Endothelial cell of umbilical vein (primary cell): Measurements from ENCODE around the gene LYPLAL1. TPM values are rescaled to one million over a fixed set of nuclear protein-coding genes. Genes with fewer than 3 reads are reported as not detected.
"Not testable (repeated sequence)": the region's sequence is repeated elsewhere in the genome, so short reads cannot be mapped to it uniquely, and the experiment has no call there.

Experiments
- BruUV-seq: library from RNA; stranded (reverse); fragments of 400-500 nt; replicated peaks from 2 replicates; lab custom pipeline; 2021; lab: Mats Ljungman, UMichigan
- CTCF ChIA-PET: fragments of 300-600, 350-600 bp; sonication (Branson Sonifier 250); formaldehyde crosslinking; loops from one replicate; lab custom pipeline; 2021; ENCODE audit warnings: antibody characterized with exemption, inconsistent platforms; lab: Charles Lee
- POLR2A ChIA-PET: fragments of 300-600, 350-600 bp; sonication (Branson Sonifier 250); formaldehyde crosslinking; loops from one replicate; lab custom pipeline; 2021; ENCODE audit warnings: antibody characterized with exemption, inconsistent platforms; lab: Charles Lee
- DNase-seq: peaks from one replicate; pipeline ENCODE4 v3.0.0-alpha.2; 2011; ENCODE audit warnings: low read depth, low spot score
- FAIRE-seq: peaks from 2 replicates; lab custom pipeline; 2011; peaks lifted over from hg19 to GRCh38; lab: Jason Lieb, UNC
- H2AFZ ChIP-seq: 2 replicates; pipeline ENCODE4 v1.6.0; 2012; ENCODE audit warnings: low read depth, low read length, control low read depth, inconsistent platforms
- H3K27ac ChIP-seq: 2 replicates; pipeline ENCODE4 v1.5.1; 2011; ENCODE audit warnings: low read depth, mild to moderate bottlenecking, control low read depth, low read length, moderate library complexity; ENCODE audit not compliant: insufficient read depth
- H3K27me3 ChIP-seq, 2 experiments: 2 replicates each; pipeline versions ENCODE4 v1.6.0 to v1.6.1; 2011; ENCODE audit warnings: low read length in 2 of 2, mixed read lengths in 1 of 2; ENCODE audit not compliant: control insufficient read depth in 2 of 2, insufficient read depth in 2 of 2
- H3K36me3 ChIP-seq, 2 experiments: 2 replicates in 1 of 2; 3 replicates in 1 of 2; pipeline ENCODE4 v1.5.1; 2011; ENCODE audit warnings: low read length in 2 of 2, mild to moderate bottlenecking in 1 of 2, moderate library complexity in 1 of 2; ENCODE audit not compliant: control insufficient read depth in 2 of 2, insufficient read depth in 2 of 2; ENCODE audit errors: extremely low read depth in 1 of 2
- H3K4me1 ChIP-seq: 3 replicates; pipeline ENCODE4 v1.5.1; 2011; ENCODE audit warnings: mild to moderate bottlenecking, low read length; ENCODE audit not compliant: control insufficient read depth, insufficient read depth; ENCODE audit errors: extremely low read depth
- H3K4me2 ChIP-seq: 2 replicates; pipeline ENCODE4 v1.6.1; 2011; ENCODE audit warnings: low read length, control low read depth, mixed read lengths; ENCODE audit not compliant: insufficient read depth
- H3K4me3 ChIP-seq, 3 experiments: fragments of 200-600 bp in 1 of 3; sonication (generic), shearing (Covaris generic) in 1 of 3; replicated peaks in 1 of 3; 2 replicates each; pipeline ENCODE4 v1.5.1; 2011 to 2016; ENCODE audit warnings: control low read depth in 3 of 3, low read length in 3 of 3, mild to moderate bottlenecking in 2 of 3, inconsistent platforms in 1 of 3, low read depth in 1 of 3, moderate library complexity in 1 of 3; ENCODE audit not compliant: insufficient read depth in 1 of 3
- H3K79me2 ChIP-seq: 2 replicates; pipeline ENCODE4 v1.6.0; 2012; ENCODE audit warnings: low read length, inconsistent platforms; ENCODE audit not compliant: control insufficient read depth, insufficient read depth
- H3K9ac ChIP-seq: replicated peaks from 2 replicates; pipeline ENCODE3; 2011; ENCODE audit warnings: low read length, control low read depth; ENCODE audit not compliant: insufficient read depth; ENCODE audit errors: extremely low read depth
- H3K9me1 ChIP-seq: replicated peaks from 3 replicates; pipeline ENCODE4 v1.6.0; 2011; ENCODE audit warnings: mild to moderate bottlenecking, low read length; ENCODE audit not compliant: control insufficient read depth, insufficient read depth; ENCODE audit errors: extremely low read depth
- H3K9me3 ChIP-seq: replicated peaks from 2 replicates; pipeline ENCODE4 v1.5.1; 2012; ENCODE audit warnings: low read length, inconsistent platforms; ENCODE audit not compliant: control insufficient read depth, insufficient read depth
- H4K20me1 ChIP-seq: replicated peaks from 2 replicates; pipeline ENCODE3; 2011; ENCODE audit warnings: mild to moderate bottlenecking, low read length; ENCODE audit not compliant: control insufficient read depth, insufficient read depth; ENCODE audit errors: extremely low read depth
- EZH2 ChIP-seq: IDR thresholded peaks from 2 replicates; pipeline ENCODE4 v1.6.1; 2012; ENCODE audit warnings: borderline replicate concordance, low read depth, mild to moderate bottlenecking, moderate library complexity, low read length, inconsistent platforms; ENCODE audit not compliant: severe bottlenecking
- FOS ChIP-seq: IDR thresholded peaks from 2 replicates; pipeline ENCODE4 v1.6.1; 2011; ENCODE audit warnings: mild to moderate bottlenecking, low read length, moderate library complexity, borderline replicate concordance; ENCODE audit not compliant: insufficient read depth
- GATA2 ChIP-seq: IDR thresholded peaks from 2 replicates; pipeline ENCODE4 v1.7.0; 2011; ENCODE audit warnings: low read depth, mild to moderate bottlenecking, moderate library complexity, mixed read lengths, low read length; ENCODE audit not compliant: insufficient read length, insufficient read depth
- JUN ChIP-seq: IDR thresholded peaks from 2 replicates; pipeline ENCODE4 v1.6.1; 2011; ENCODE audit warnings: borderline replicate concordance, low read depth; ENCODE audit not compliant: insufficient read length, insufficient read depth
- MYC ChIP-seq: IDR thresholded peaks from one replicate; pipeline ENCODE4 v1.6.1; 2011; ENCODE audit warnings: mild to moderate bottlenecking, low read depth, low read length
- POLR2A ChIP-seq: IDR thresholded peaks from 2 replicates; pipeline ENCODE4 v1.6.1; 2012; ENCODE audit warnings: low read depth, mild to moderate bottlenecking, control low read depth, low read length
- POLR2AphosphoS5 ChIP-seq: IDR thresholded peaks from 2 replicates; pipeline ENCODE4 v1.6.1; 2012; ENCODE audit warnings: low read depth, mild to moderate bottlenecking, control low read depth, low read length, moderate library complexity; ENCODE audit not compliant: insufficient read depth
- dilution Hi-C: fragments of 300-500 bp; cut with MboI; formaldehyde crosslinking; loops from one replicate; pipeline ENCODE4 v1.15.0; 2019; ENCODE audit warnings: low sequenced_read_pairs; ENCODE audit not compliant: extremely low pct_ligation_motif_present
- intact Hi-C: fragments of 100-400 bp; cut with micrococcal nuclease; formaldehyde crosslinking; loops from one replicate; pipeline ENCODE4 v1.10.0; 2022
- polyA plus RNA-seq, 4 experiments: library from polyadenylated mRNA; depleted of rRNA in 3 of 4; stranded (reverse) in 3 of 4; unstranded in 1 of 4; fragments of >200 nt; gene quantifications; 2 replicates each; pipeline versions ENCODE4 v1.2.1 to v1.2.3, GENCODE V29; 2011 to 2012; ENCODE audit warnings: missing spikeins in 1 of 4
- total RNA-seq: library from RNA; stranded (reverse); gene quantifications from 2 replicates; pipeline ENCODE4 v1.2.3, GENCODE V29; 2021
- TF ChIP-seq, protein P1 (sequence below): IDR thresholded peaks from 2 replicates; pipeline ENCODE4 v1.6.1; 2011; ENCODE audit not compliant: insufficient read depth, insufficient read length
- TF ChIP-seq, protein P2 (sequence below), 2 donors: IDR thresholded peaks; 1 replicate in 1 of 2; 2 replicates in 1 of 2; pipeline ENCODE4 v1.5.1; 2011; ENCODE audit warnings: low read length in 2 of 2, mild to moderate bottlenecking in 2 of 2, moderate library complexity in 2 of 2, control low read depth in 1 of 2, inconsistent platforms in 1 of 2, low read depth in 1 of 2; ENCODE audit not compliant: insufficient read depth in 1 of 2; ENCODE audit errors: extremely low read depth in 1 of 2

Gene LYPLAL1
- total and polyA plus RNA-seq, 2 donors (not counting 3 experiments of a cell fraction or from before 2014, with no cell fraction given) = 7.4 to 25.4 TPM

DNA sequence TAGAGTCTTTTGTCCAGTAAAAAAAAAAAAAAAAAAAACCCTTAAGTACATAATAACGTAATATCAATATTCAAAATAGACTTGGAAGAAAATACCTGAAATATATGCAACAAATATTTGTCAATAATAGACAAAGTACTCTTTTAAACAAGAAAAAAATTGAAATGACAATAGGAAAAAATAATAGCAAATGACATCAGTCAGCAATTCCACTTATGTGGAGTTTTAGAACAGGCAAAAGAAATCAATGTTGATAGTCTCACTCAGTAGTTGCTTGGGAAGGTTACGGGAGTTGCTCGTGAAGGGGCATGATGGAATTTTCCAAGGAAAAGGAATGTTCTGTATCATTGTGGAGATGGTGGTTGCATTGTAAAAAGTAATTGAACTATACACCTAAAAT is 16.9 kb downstream of the LYPLAL1 start:
- Histone ChIP-seq H3K9me1 (no peaks in the 10 kb centered on the region), H4K20me1 (no peaks in the 10 kb centered on the region), H3K4me1 (peaks cover 24% of the 10 kb centered on the region), H2AFZ (no peak overlapping the region), H3K4me2 (no peak overlapping the region), H3K27ac (no peak overlapping the region), H3K36me3 (no peaks in the 10 kb centered on the region), H3K79me2 (peaks cover 2% of the 10 kb centered on the region), H3K9ac (no peak overlapping the region), H3K4me3 (no peak overlapping the region), H3K9me3 (no peaks in the 10 kb centered on the region), H3K27me3 (no peaks in the 10 kb centered on the region)
- DNase-seq (no peak), FAIRE-seq (no peak)
- intact Hi-C loops (no loop called here), dilution Hi-C loops (no loop called here)
- no TSS peak for BruUV-seq
- ChIA-PET CTCF (interaction anchor here (1.4 kb wide), 1 partner anchor 377 kb away, joined by 3 read pairs; no protein-coding TSS in a partner anchor), POLR2A (no interaction called here)
- TF ChIP-seq JUN (no peak), POLR2AphosphoS5 (no peak), EZH2 (no peak), GATA2 (no peak), FOS (no peak), MYC (no peak), POLR2A (no peak)
- TF ChIP-seq, protein P1, sequence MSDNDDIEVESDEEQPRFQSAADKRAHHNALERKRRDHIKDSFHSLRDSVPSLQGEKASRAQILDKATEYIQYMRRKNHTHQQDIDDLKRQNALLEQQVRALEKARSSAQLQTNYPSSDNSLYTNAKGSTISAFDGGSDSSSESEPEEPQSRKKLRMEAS = no peak
- TF ChIP-seq, protein P2, sequence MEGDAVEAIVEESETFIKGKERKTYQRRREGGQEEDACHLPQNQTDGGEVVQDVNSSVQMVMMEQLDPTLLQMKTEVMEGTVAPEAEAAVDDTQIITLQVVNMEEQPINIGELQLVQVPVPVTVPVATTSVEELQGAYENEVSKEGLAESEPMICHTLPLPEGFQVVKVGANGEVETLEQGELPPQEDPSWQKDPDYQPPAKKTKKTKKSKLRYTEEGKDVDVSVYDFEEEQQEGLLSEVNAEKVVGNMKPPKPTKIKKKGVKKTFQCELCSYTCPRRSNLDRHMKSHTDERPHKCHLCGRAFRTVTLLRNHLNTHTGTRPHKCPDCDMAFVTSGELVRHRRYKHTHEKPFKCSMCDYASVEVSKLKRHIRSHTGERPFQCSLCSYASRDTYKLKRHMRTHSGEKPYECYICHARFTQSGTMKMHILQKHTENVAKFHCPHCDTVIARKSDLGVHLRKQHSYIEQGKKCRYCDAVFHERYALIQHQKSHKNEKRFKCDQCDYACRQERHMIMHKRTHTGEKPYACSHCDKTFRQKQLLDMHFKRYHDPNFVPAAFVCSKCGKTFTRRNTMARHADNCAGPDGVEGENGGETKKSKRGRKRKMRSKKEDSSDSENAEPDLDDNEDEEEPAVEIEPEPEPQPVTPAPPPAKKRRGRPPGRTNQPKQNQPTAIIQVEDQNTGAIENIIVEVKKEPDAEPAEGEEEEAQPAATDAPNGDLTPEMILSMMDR (IDR thresholded peaks at IDR 0.05; ENCODE audit: extremely low read depth in 1 of 2, insufficient read depth in 1 of 2, low read depth in 1 of 2, low read length in 2 of 2) = no peak

DNA sequence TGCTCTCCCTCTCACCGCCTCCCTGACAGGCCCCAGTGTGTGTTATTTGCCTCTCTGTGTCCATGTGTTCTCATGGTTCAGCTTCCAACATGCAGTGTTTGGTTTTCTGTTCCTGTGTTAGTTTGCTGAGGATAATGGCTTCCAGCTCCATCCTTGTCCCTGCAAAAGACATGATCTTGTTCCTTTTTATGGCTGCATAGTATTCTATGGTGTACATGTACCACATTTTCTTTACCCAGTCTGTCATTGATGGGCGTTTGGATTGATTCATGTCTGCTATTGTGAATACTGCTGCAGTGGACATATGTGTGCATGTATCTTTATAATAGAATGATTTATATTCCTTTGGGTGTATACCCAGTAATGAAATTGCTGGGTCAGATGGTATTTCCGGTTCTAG is 22.2 kb downstream of the LYPLAL1 start:
- intact Hi-C loops, BruUV-seq, H3K27me3 ChIP-seq, H3K36me3 ChIP-seq, dilution Hi-C loops, H2AFZ ChIP-seq, H3K4me3 ChIP-seq, CTCF ChIA-PET, H3K9me1 ChIP-seq, H3K4me1 ChIP-seq, H3K9ac ChIP-seq, DNase-seq, H3K27ac ChIP-seq, H4K20me1 ChIP-seq, FAIRE-seq, H3K79me2 ChIP-seq, H3K9me3 ChIP-seq, POLR2A ChIA-PET, H3K4me2 ChIP-seq: not testable (repeated sequence)
